NAMALWA (cell line): ENCODE measurements around the gene NKAPD1.
"Not testable (repeated sequence)": the region's sequence is repeated elsewhere in the genome, so short reads cannot be mapped to it uniquely, and the experiment has no call there.

Experiments
- DNase-seq: peaks from one replicate; pipeline ENCODE4 v3.0.0-alpha.2; 2015; ENCODE audit warnings: low spot score

Gene NKAPD1

GRCh38 chr11:112073941-112074811, at the start of gene NKAPD1, which contains the start of gene PIH1D2:
TSS of gene NKAPD1 (plus strand) at chr11:112074299. CDS start at chr11:112075575, 1,276 bp downstream.
TSS of gene PIH1D2 (minus strand) at chr11:112074017. CDS start at chr11:112073174, 843 bp downstream.
- DNase-seq, result peak; percentile 91

- peak; percentile 89 for DNase-seq
Observed at GRCh38 chr11:112024773-112025678, 49.1 kb upstream of the NKAPD1 start, which contains the start of gene DLAT. TSS of gene DLAT (plus strand) at chr11:112025408. CDS start at chr11:112025473, 65 bp downstream.

GRCh38 chr11:112025707-112026106, 48.4 kb upstream of the NKAPD1 start:
- DNase-seq, result peak; percentile 38

- DNase-seq, result not testable (repeated sequence)
Observed at GRCh38 chr11:112026784-112027410, 47.2 kb upstream of the NKAPD1 start.

- DNase-seq, result no peak
Observed at GRCh38 chr11:112029460-112029859, 44.6 kb upstream of the NKAPD1 start.

GRCh38 chr11:112033902-112034301, 40.2 kb upstream of the NKAPD1 start:
- DNase-seq, result no peak

- no peak for DNase-seq
Observed at GRCh38 chr11:112037527-112037926, 36.6 kb upstream of the NKAPD1 start.

GRCh38 chr11:112042161-112042960, 31.7 kb upstream of the NKAPD1 start:
- no peak for DNase-seq

GRCh38 chr11:112042961-112043304, 31.2 kb upstream of the NKAPD1 start:
- no peak for DNase-seq

GRCh38 chr11:112044961-112045360, 29.1 kb upstream of the NKAPD1 start:
- DNase-seq, result no peak

- not testable (repeated sequence) for DNase-seq
Observed at GRCh38 chr11:112046647-112047046, 27.5 kb upstream of the NKAPD1 start.

- not testable (repeated sequence) for DNase-seq
Observed at GRCh38 chr11:112048256-112048655, 25.8 kb upstream of the NKAPD1 start.

GRCh38 chr11:112049777-112050176, 24.3 kb upstream of the NKAPD1 start:
- no peak for DNase-seq

GRCh38 chr11:112050721-112051120, 23.4 kb upstream of the NKAPD1 start:
- peak; percentile 54 for DNase-seq

- DNase-seq, result no peak
Observed at GRCh38 chr11:112051768-112052167, 22.3 kb upstream of the NKAPD1 start.

- no peak for DNase-seq
Observed at GRCh38 chr11:112057170-112057569, 16.9 kb upstream of the NKAPD1 start.

GRCh38 chr11:112058103-112058502, 16.0 kb upstream of the NKAPD1 start:
- DNase-seq, result no peak

- no peak for DNase-seq
Observed at GRCh38 chr11:112062923-112063322, 11.2 kb upstream of the NKAPD1 start.

- DNase-seq, result no peak
Observed at GRCh38 chr11:112082729-112083128, 8.6 kb downstream of the NKAPD1 start.

- DNase-seq, result peak; percentile 57
Observed at GRCh38 chr11:112085822-112086421, 11.8 kb downstream of the NKAPD1 start.
